ENCODE results near the gene GLYATL2. TPM values are rescaled to one million over a fixed set of nuclear protein-coding genes. Genes with fewer than 3 reads are reported as not detected.
A peak's percentile ranks its signal among the peaks of the same experiment; 100 is the strongest.

The GLYATL2 gene
- polyA plus RNA-seq, 1 donor (not counting 4 experiments of a cell fraction or from before 2014, with no cell fraction given): 0.16 TPM

GRCh38 chr11:58788355-58789023 is 56.0 kb downstream of the GLYATL2 start:
- DNase-seq (ENCODE audit: low read depth, low spot score) (peak; percentile 89), FAIRE-seq (peak; percentile 96)
- H3K36me3 ChIP-seq (ENCODE audit: control insufficient read depth in 2 of 2, extremely low read depth in 1 of 2, insufficient read depth in 2 of 2, low read length in 2 of 2): no peaks in the 10 kb centered on the region
- H3K4me1 ChIP-seq (ENCODE audit: control insufficient read depth, extremely low read depth, insufficient read depth, low read length): peaks cover 13% of the 10 kb centered on the region
- no peaks in the 10 kb centered on the region for H3K79me2 ChIP-seq (ENCODE audit: control insufficient read depth, insufficient read depth, low read length)
- peak overlapping the region; percentile 85 for H2AFZ ChIP-seq (ENCODE audit: control insufficient read depth, low read length)
- no peaks in the 10 kb centered on the region for H3K27me3 ChIP-seq (ENCODE audit: control insufficient read depth, extremely low read depth, insufficient read depth, low read length)
- H3K9me1 ChIP-seq (ENCODE audit: control insufficient read depth, extremely low read depth, insufficient read depth, low read length): no peaks in the 10 kb centered on the region
- H3K27ac ChIP-seq (ENCODE audit: control insufficient read depth, insufficient read depth, low read length): peak overlapping the region; percentile 85
- H3K4me2 ChIP-seq (ENCODE audit: control insufficient read depth, extremely low read depth, insufficient read depth, low read depth, low read length): peak overlapping the region; percentile 61
- H3K4me3 ChIP-seq (ENCODE audit: control insufficient read depth in 2 of 3, extremely low read depth in 1 of 3, insufficient read depth in 2 of 3, low read depth in 1 of 3, low read length in 3 of 3): no peak overlapping the region
- TF ChIP-seq, protein P1, sequence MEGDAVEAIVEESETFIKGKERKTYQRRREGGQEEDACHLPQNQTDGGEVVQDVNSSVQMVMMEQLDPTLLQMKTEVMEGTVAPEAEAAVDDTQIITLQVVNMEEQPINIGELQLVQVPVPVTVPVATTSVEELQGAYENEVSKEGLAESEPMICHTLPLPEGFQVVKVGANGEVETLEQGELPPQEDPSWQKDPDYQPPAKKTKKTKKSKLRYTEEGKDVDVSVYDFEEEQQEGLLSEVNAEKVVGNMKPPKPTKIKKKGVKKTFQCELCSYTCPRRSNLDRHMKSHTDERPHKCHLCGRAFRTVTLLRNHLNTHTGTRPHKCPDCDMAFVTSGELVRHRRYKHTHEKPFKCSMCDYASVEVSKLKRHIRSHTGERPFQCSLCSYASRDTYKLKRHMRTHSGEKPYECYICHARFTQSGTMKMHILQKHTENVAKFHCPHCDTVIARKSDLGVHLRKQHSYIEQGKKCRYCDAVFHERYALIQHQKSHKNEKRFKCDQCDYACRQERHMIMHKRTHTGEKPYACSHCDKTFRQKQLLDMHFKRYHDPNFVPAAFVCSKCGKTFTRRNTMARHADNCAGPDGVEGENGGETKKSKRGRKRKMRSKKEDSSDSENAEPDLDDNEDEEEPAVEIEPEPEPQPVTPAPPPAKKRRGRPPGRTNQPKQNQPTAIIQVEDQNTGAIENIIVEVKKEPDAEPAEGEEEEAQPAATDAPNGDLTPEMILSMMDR (optimal IDR thresholded peaks at IDR 0.05 in 1 of 3, IDR thresholded peaks at IDR 0.05 in 1 of 3, conservative IDR thresholded peaks at IDR 0.05 in 1 of 3; ENCODE audit: extremely low read depth in 1 of 3, insufficient read depth in 2 of 3, low read length in 3 of 3): peak; percentile 71 to 94 (median 81)
- TF ChIP-seq EZH2 (IDR thresholded peaks at IDR 0.05; ENCODE audit: low read length): no peak
- peak overlapping the region; percentile 35 for H3K9ac ChIP-seq (ENCODE audit: control insufficient read depth, extremely low read depth, insufficient read depth, low read length)
- dilution Hi-C loops (cut with MboI; ENCODE audit: extremely low pct_ligation_motif_present, low sequenced_read_pairs): no loop called here
- H3K9me3 ChIP-seq (ENCODE audit: control insufficient read depth, low read depth, low read length): peaks cover 2% of the 10 kb centered on the region
- no peaks in the 10 kb centered on the region for H4K20me1 ChIP-seq (ENCODE audit: control insufficient read depth, extremely low read depth, insufficient read depth, low read length)

- peak; percentile 80 for DNase-seq (ENCODE audit: low read depth, low spot score)
Observed at GRCh38 chr11:58787903-58788302, 56.6 kb downstream of the GLYATL2 start.

More at GRCh38 chr11:58787903-58788302, 56.6 kb downstream of the GLYATL2 start:
- Histone ChIP-seq H4K20me1 (ENCODE audit: control insufficient read depth, extremely low read depth, insufficient read depth, low read length) (no peaks in the 10 kb centered on the region), H3K4me2 (ENCODE audit: control insufficient read depth, extremely low read depth, insufficient read depth, low read depth, low read length) (peak overlapping the region; percentile 61), H3K36me3 (ENCODE audit: control insufficient read depth in 2 of 2, extremely low read depth in 1 of 2, insufficient read depth in 2 of 2, low read length in 2 of 2) (no peaks in the 10 kb centered on the region), H3K27me3 (ENCODE audit: control insufficient read depth, extremely low read depth, insufficient read depth, low read length) (no peaks in the 10 kb centered on the region), H3K79me2 (ENCODE audit: control insufficient read depth, insufficient read depth, low read length) (no peaks in the 10 kb centered on the region), H3K27ac (ENCODE audit: control insufficient read depth, insufficient read depth, low read length) (peak overlapping the region; percentile 85), H3K4me3 (ENCODE audit: control insufficient read depth in 2 of 3, extremely low read depth in 1 of 3, insufficient read depth in 2 of 3, low read depth in 1 of 3, low read length in 3 of 3) (no peak overlapping the region), H3K9ac (ENCODE audit: control insufficient read depth, extremely low read depth, insufficient read depth, low read length) (peak overlapping the region; percentile 35), H3K9me3 (ENCODE audit: control insufficient read depth, low read depth, low read length) (peaks cover 2% of the 10 kb centered on the region), H2AFZ (ENCODE audit: control insufficient read depth, low read length) (peak overlapping the region; percentile 51), H3K4me1 (ENCODE audit: control insufficient read depth, extremely low read depth, insufficient read depth, low read length) (peaks cover 13% of the 10 kb centered on the region), H3K9me1 (ENCODE audit: control insufficient read depth, extremely low read depth, insufficient read depth, low read length) (no peaks in the 10 kb centered on the region)
- no peak for FAIRE-seq
- dilution Hi-C loops (cut with MboI; ENCODE audit: extremely low pct_ligation_motif_present, low sequenced_read_pairs): no loop called here
- TF ChIP-seq, protein P1 (optimal IDR thresholded peaks at IDR 0.05 in 1 of 3, IDR thresholded peaks at IDR 0.05 in 1 of 3, conservative IDR thresholded peaks at IDR 0.05 in 1 of 3; ENCODE audit: extremely low read depth in 1 of 3, insufficient read depth in 2 of 3, low read length in 3 of 3): no peak
- TF ChIP-seq EZH2 (IDR thresholded peaks at IDR 0.05; ENCODE audit: low read length): no peak

All from keratinocyte (primary cell).